Progenitor cell of endocrine pancreas (in vitro differentiated cells): ENCODE measurements around the gene MAML3. TPM values are rescaled to one million over a fixed set of nuclear protein-coding genes. Genes with fewer than 3 reads are reported as not detected.

Source experiments
- DNase-seq: peaks from one replicate; pipeline ENCODE4 v3.0.0; 2021; ENCODE audit warnings: low spot score; ENCODE audit not compliant: unreplicated experiment
- H3K27ac Mint-ChIP-seq: 2 replicates; pipeline ENCODE4 v1.8.0; 2021; ENCODE audit warnings: mild to moderate bottlenecking, moderate library complexity, mixed read lengths
- H3K27me3 Mint-ChIP-seq: 2 replicates; pipeline ENCODE4 v1.8.0; 2021; ENCODE audit warnings: mixed read lengths
- H3K36me3 Mint-ChIP-seq: 2 replicates; pipeline ENCODE4 v1.8.0; 2022; ENCODE audit warnings: mixed read lengths; ENCODE audit not compliant: insufficient read depth
- H3K4me1 Mint-ChIP-seq: 2 replicates; pipeline ENCODE4 v1.8.0; 2021; ENCODE audit warnings: low read depth, mixed read lengths
- H3K4me3 Mint-ChIP-seq: 2 replicates; pipeline ENCODE4 v1.8.0; 2021; ENCODE audit warnings: low read depth, mild to moderate bottlenecking, moderate library complexity, mixed read lengths
- H3K9me3 Mint-ChIP-seq: 2 replicates; pipeline ENCODE4 v1.8.0; 2021; ENCODE audit warnings: low read depth, mixed read lengths
- total RNA-seq: library from RNA; stranded (reverse); gene quantifications from 2 replicates; pipeline ENCODE4 v1.2.1, GENCODE V29; 2021
- TF ChIP-seq, protein P1 (sequence below): fragments of 200-600 bp; sonication (generic); IDR thresholded peaks from one replicate; pipeline ENCODE4 v1.5.0; 2021; ENCODE audit warnings: antibody characterized with exemption, mild to moderate bottlenecking; ENCODE audit not compliant: unreplicated experiment

The MAML3 gene
- total RNA-seq, 1 donor from 2014 or later, result 48.5 TPM

DNA sequence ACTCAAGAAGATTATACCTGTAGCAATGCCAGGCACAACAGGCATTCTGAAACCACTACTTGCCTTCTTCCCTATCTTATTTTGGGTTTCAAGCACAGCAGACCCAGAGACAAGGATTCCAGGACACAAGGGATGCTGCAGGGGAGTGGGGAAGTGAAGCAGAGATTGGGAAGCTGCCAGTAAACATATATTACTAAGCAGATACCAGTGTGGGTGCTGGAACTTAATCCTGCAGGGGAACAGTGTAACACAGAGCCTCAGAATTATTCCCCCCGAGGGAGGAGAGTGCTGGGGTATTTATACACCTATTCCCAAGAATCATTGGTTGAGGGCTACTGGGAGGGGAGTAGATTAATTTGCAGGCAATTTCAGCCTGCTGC lies 33.3 kb upstream of the MAML3 start:
- TF ChIP-seq, protein P1, sequence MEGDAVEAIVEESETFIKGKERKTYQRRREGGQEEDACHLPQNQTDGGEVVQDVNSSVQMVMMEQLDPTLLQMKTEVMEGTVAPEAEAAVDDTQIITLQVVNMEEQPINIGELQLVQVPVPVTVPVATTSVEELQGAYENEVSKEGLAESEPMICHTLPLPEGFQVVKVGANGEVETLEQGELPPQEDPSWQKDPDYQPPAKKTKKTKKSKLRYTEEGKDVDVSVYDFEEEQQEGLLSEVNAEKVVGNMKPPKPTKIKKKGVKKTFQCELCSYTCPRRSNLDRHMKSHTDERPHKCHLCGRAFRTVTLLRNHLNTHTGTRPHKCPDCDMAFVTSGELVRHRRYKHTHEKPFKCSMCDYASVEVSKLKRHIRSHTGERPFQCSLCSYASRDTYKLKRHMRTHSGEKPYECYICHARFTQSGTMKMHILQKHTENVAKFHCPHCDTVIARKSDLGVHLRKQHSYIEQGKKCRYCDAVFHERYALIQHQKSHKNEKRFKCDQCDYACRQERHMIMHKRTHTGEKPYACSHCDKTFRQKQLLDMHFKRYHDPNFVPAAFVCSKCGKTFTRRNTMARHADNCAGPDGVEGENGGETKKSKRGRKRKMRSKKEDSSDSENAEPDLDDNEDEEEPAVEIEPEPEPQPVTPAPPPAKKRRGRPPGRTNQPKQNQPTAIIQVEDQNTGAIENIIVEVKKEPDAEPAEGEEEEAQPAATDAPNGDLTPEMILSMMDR, result no peak
- no peaks in the 10 kb centered on the region for H3K27me3 Mint-ChIP-seq
- no peaks in the 10 kb centered on the region for H3K36me3 Mint-ChIP-seq
- no peak for DNase-seq
- H3K4me1 Mint-ChIP-seq, result no peaks in the 10 kb centered on the region
- H3K4me3 Mint-ChIP-seq, result no peak overlapping the region
- no peak overlapping the region for H3K27ac Mint-ChIP-seq
- H3K9me3 Mint-ChIP-seq, result no peaks in the 10 kb centered on the region

DNA sequence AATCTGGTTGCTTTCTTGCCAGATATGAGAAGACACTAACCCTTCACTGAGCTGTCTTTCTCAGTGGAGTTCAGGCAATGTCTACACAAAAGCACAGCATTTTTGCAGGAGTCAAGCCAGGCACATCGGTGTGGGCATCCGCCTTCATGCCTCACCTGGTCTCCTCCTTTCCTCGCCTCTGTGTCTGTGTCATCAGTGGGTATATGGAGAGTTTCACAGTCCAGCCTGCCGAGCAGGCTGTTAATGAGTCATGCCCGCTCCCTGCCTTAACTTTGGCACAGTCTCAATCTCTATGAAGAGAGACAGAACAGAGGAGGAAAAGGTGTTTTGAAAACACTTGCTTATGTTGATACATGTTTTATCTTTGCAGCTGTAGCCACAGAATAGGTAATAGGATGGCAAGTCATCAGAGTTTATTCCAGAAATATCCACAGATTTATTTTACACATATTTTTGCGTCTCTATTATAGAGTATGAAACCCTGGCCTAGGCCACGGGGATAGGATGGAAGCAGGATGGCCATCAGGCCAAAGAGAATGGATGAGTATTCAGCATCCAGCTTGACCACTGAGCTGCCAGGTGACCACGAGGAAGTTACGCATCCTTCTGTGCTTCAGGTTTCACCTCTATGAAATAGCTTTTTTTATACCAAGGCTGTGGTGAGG lies 32.8 kb upstream of the MAML3 start:
- H3K4me1 Mint-ChIP-seq, result no peaks in the 10 kb centered on the region
- TF ChIP-seq, protein P1, result no peak
- no peak overlapping the region for H3K4me3 Mint-ChIP-seq
- no peaks in the 10 kb centered on the region for H3K9me3 Mint-ChIP-seq
- no peak overlapping the region for H3K27ac Mint-ChIP-seq
- no peak for DNase-seq
- H3K27me3 Mint-ChIP-seq, result no peaks in the 10 kb centered on the region
- H3K36me3 Mint-ChIP-seq, result no peaks in the 10 kb centered on the region

DNA sequence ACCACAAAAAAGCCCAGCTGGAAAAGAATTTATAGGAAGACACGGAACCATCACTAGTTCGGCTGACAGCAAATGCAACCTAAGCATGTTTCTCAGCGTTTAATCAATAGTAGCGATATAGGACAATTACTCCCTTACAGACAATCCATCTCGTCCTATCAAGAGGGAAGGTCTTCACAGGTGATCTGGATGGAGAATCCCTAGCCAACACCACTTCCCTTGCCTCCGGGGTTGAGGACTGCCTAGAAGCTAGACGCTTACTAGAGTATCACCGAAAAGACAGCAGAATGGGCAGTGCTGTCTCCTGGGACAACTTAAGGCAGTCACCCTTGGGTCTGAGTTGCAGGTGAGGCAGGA lies 32.1 kb upstream of the MAML3 start:
- Mint-ChIP-seq H3K4me3 (no peak overlapping the region), H3K27ac (no peak overlapping the region), H3K27me3 (no peaks in the 10 kb centered on the region), H3K4me1 (no peaks in the 10 kb centered on the region), H3K9me3 (no peaks in the 10 kb centered on the region), H3K36me3 (no peaks in the 10 kb centered on the region)
- TF ChIP-seq, protein P1, result no peak
- no peak for DNase-seq

DNA sequence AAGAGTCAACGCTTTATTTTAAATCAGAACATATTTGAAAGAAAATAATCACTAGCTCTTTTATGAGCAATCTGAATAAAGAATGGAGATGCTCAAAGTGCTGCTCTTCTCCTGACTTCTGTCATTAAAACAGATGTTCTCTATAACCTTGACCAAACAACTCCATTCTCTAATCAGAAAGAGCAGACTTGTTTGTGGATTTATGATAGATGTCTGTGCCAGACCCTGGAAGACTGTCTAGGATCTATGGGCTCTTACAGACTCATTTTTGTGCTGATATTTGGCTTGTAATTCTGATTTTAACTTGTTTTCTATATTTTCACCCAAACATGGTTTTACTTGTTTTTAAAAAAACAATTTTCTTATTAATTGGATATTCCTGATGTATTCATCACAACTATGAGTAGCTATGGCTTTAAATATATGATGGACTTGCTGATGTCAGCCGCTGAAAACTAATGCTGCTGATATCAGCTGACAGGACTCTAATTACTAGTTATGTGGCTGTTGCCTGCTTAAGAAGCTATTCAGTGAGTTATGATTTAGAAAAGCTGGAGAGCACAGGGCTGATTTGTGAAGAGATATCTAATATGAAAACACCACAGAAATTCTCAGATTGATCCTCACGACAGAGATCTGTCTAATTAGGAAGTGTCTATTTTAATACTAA lies 31.6 kb upstream of the MAML3 start:
- no peak for DNase-seq
- Mint-ChIP-seq H3K27me3 (no peaks in the 10 kb centered on the region), H3K36me3 (no peaks in the 10 kb centered on the region), H3K4me3 (no peak overlapping the region), H3K9me3 (no peaks in the 10 kb centered on the region), H3K27ac (no peak overlapping the region), H3K4me1 (no peaks in the 10 kb centered on the region)
- TF ChIP-seq, protein P1, result no peak

DNA sequence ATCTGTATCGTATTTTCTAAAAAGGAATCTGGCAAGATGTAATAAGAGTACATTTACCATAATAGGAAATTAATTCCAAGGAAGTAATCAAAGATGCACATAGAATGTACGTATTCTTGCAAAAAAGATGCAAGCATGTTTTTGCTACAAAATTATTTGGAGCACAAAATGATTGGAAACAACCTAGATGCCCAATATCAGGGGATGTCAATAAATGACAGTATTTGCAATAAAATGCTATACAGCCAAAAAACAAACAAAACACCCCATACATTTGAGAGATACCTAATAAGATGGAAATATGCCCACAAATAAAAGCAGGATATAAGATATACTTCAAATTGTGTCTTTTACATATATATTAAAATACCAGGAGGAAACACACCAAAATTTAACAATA lies 29.3 kb upstream of the MAML3 start:
- Mint-ChIP-seq H3K27ac (no peak overlapping the region), H3K4me1 (no peaks in the 10 kb centered on the region), H3K36me3 (no peaks in the 10 kb centered on the region), H3K9me3 (no peaks in the 10 kb centered on the region), H3K27me3 (no peaks in the 10 kb centered on the region), H3K4me3 (no peak overlapping the region)
- DNase-seq, result no peak
- TF ChIP-seq, protein P1, result no peak
